ENCODE results near the gene TINAG.

Gene TINAG

DNA sequence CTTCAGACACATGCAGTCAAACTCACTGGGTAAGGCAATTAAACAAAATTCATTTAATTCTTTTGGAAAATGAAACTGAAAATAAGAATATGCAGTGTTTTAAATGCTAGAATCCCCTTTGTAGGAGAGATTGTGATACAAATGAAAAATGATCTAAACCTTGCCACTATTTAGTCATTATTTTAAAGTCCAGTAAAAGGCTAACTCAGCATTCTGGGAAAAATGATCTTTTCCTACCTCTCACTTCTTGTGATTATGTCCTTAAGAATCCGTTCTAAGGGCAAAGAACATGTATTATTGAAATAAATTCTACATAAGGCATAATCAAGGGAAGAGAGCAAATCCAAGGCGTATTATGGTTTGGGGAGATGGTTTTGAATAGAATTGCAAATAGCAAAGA lies 46.4 kb downstream of the TINAG start:
- Histone ChIP-seq H3K4me3 (ENCODE audit: low read depth in 1 of 2, low read length in 2 of 2) (no peak overlapping the region), H3K36me3 (ENCODE audit: control insufficient read depth in 1 of 2, insufficient read depth in 2 of 2, low read length in 2 of 2) (no peaks in the 10 kb centered on the region), H3K9ac (ENCODE audit: low read depth in 1 of 2, low read length in 2 of 2) (no peak overlapping the region), H3K9me3 (ENCODE audit: control insufficient read depth in 1 of 2, low read length in 2 of 2) (no peaks in the 10 kb centered on the region), H3K27me3 (ENCODE audit: control insufficient read depth in 1 of 2, insufficient read depth in 2 of 2, low read length in 2 of 2) (no peaks in the 10 kb centered on the region), H3K27ac (ENCODE audit: low read depth, low read length) (no peak overlapping the region), H3K4me1 (ENCODE audit: control insufficient read depth in 1 of 2, insufficient read depth in 2 of 2, low read length in 2 of 2) (no peaks in the 10 kb centered on the region)

- H3K9ac ChIP-seq (ENCODE audit: low read depth in 1 of 2, low read length in 2 of 2): no peak overlapping the region
- no peak overlapping the region for H3K4me3 ChIP-seq (ENCODE audit: low read depth in 1 of 2, low read length in 2 of 2)
- H3K27me3 ChIP-seq (ENCODE audit: control insufficient read depth in 1 of 2, insufficient read depth in 2 of 2, low read length in 2 of 2): no peaks in the 10 kb centered on the region
- no peaks in the 10 kb centered on the region for H3K9me3 ChIP-seq (ENCODE audit: control insufficient read depth in 1 of 2, low read length in 2 of 2)
- H3K36me3 ChIP-seq (ENCODE audit: control insufficient read depth in 1 of 2, insufficient read depth in 2 of 2, low read length in 2 of 2): no peaks in the 10 kb centered on the region
- H3K27ac ChIP-seq (ENCODE audit: low read depth, low read length): no peak overlapping the region
- H3K4me1 ChIP-seq (ENCODE audit: control insufficient read depth in 1 of 2, insufficient read depth in 2 of 2, low read length in 2 of 2): no peaks in the 10 kb centered on the region
Observed at GRCh38 chr6:54357141-54357540, 48.9 kb downstream of the TINAG start.

- Histone ChIP-seq H3K27ac (ENCODE audit: low read depth, low read length) (no peak overlapping the region), H3K4me3 (ENCODE audit: low read depth in 1 of 2, low read length in 2 of 2) (no peak overlapping the region)
Observed at GRCh38 chr6:54361188-54361587, 52.9 kb downstream of the TINAG start.

DNA sequence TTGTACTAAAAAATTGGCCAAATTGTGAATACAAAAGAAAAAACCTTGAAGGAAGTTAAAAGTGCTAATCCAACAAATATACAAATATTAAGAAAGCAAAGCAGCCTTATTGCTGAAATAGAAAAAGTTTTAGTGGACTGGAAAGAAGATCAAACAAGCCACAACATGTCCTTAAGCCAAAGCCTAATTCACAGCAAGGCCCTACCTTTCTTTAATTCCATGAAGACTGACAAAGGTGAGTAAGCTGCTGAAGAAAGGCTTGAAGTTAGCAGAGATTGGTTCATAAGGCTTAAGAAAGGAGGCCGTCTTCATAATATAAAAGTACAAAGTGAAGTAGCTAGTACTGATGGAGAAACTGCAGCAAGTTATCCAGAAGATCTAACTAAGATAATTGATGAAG lies 53.5 kb downstream of the TINAG start:
- Histone ChIP-seq H3K27me3 (ENCODE audit: control insufficient read depth in 1 of 2, insufficient read depth in 2 of 2, low read length in 2 of 2) (no peaks in the 10 kb centered on the region), H3K4me3 (ENCODE audit: low read depth in 1 of 2, low read length in 2 of 2) (no peak overlapping the region)

More at GRCh38 chr6:54361188-54361587, 52.9 kb downstream of the TINAG start:
- H3K27me3 ChIP-seq (ENCODE audit: control insufficient read depth in 1 of 2, insufficient read depth in 2 of 2, low read length in 2 of 2): no peaks in the 10 kb centered on the region
- no peaks in the 10 kb centered on the region for H3K4me1 ChIP-seq (ENCODE audit: control insufficient read depth in 1 of 2, insufficient read depth in 2 of 2, low read length in 2 of 2)
- no peak overlapping the region for H3K9ac ChIP-seq (ENCODE audit: low read depth in 1 of 2, low read length in 2 of 2)
- H3K9me3 ChIP-seq (ENCODE audit: control insufficient read depth in 1 of 2, low read length in 2 of 2): no peaks in the 10 kb centered on the region
- H3K36me3 ChIP-seq (ENCODE audit: control insufficient read depth in 1 of 2, insufficient read depth in 2 of 2, low read length in 2 of 2): no peaks in the 10 kb centered on the region

GRCh38 chr6:54366667-54367327 lies 58.6 kb downstream of the TINAG start:
- Histone ChIP-seq H3K27me3 (ENCODE audit: control insufficient read depth in 1 of 2, insufficient read depth in 2 of 2, low read length in 2 of 2) (no peaks in the 10 kb centered on the region), H3K9ac (ENCODE audit: low read depth in 1 of 2, low read length in 2 of 2) (no peak overlapping the region), H3K27ac (ENCODE audit: low read depth, low read length) (no peak overlapping the region), H3K4me1 (ENCODE audit: control insufficient read depth in 1 of 2, insufficient read depth in 2 of 2, low read length in 2 of 2) (no peaks in the 10 kb centered on the region), H3K9me3 (ENCODE audit: control insufficient read depth in 1 of 2, low read length in 2 of 2) (no peaks in the 10 kb centered on the region), H3K36me3 (ENCODE audit: control insufficient read depth in 1 of 2, insufficient read depth in 2 of 2, low read length in 2 of 2) (no peaks in the 10 kb centered on the region), H3K4me3 (ENCODE audit: low read depth in 1 of 2, low read length in 2 of 2) (no peak overlapping the region)

More for the DNA sequence above, 53.5 kb downstream of the TINAG start:
- no peaks in the 10 kb centered on the region for H3K36me3 ChIP-seq (ENCODE audit: control insufficient read depth in 1 of 2, insufficient read depth in 2 of 2, low read length in 2 of 2)
- no peaks in the 10 kb centered on the region for H3K9me3 ChIP-seq (ENCODE audit: control insufficient read depth in 1 of 2, low read length in 2 of 2)
- H3K27ac ChIP-seq (ENCODE audit: low read depth, low read length): no peak overlapping the region
- H3K4me1 ChIP-seq (ENCODE audit: control insufficient read depth in 1 of 2, insufficient read depth in 2 of 2, low read length in 2 of 2): no peaks in the 10 kb centered on the region
- H3K9ac ChIP-seq (ENCODE audit: low read depth in 1 of 2, low read length in 2 of 2): no peak overlapping the region

DNA sequence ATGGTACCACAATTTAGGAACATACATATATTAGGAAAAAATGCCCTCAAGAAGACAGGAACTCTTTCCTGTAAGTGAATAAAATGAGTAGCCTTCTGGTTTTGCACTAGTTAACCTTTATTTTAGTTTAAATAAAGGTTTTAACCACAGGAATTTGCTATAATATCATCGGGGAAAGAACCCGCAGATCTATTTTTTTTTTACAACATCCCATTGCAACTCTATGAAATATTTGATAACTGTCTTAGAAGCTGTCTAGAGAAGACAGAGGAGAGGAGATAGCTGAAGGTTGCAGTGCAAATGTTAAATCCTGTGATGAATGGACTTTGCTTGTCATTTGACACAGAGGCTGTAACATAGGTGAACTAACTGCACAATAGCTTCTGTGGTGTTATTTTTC lies 69.5 kb downstream of the TINAG start:
- Histone ChIP-seq H3K9me3 (ENCODE audit: control insufficient read depth in 1 of 2, low read length in 2 of 2) (no peaks in the 10 kb centered on the region), H3K27me3 (ENCODE audit: control insufficient read depth in 1 of 2, insufficient read depth in 2 of 2, low read length in 2 of 2) (no peaks in the 10 kb centered on the region), H3K36me3 (ENCODE audit: control insufficient read depth in 1 of 2, insufficient read depth in 2 of 2, low read length in 2 of 2) (no peaks in the 10 kb centered on the region), H3K9ac (ENCODE audit: low read depth in 1 of 2, low read length in 2 of 2) (no peak overlapping the region), H3K4me3 (ENCODE audit: low read depth in 1 of 2, low read length in 2 of 2) (no peak overlapping the region), H3K4me1 (ENCODE audit: control insufficient read depth in 1 of 2, insufficient read depth in 2 of 2, low read length in 2 of 2) (no peaks in the 10 kb centered on the region), H3K27ac (ENCODE audit: low read depth, low read length) (no peak overlapping the region)

DNA sequence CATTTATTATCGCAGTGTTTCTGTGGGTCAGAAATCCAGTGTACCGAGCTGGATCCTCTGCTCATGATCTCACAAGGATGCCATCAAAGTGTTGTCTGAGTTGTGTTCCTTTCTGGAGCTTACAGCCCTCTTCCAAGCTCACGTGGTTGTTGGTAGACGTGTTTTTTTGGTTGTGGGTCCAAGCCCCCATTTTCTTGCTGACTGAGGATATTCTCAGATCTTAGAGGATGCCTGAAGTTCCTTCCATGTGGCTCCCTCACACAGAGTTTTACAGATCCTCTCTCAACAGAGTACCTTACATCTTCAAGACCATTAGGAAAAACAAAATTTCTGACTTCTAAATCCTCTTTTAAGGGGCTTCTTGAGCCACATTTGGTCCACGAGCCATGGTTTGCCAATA lies 78.1 kb downstream of the TINAG start:
- Histone ChIP-seq H3K4me1 (ENCODE audit: control insufficient read depth in 1 of 2, insufficient read depth in 2 of 2, low read length in 2 of 2) (no peaks in the 10 kb centered on the region), H3K36me3 (ENCODE audit: control insufficient read depth in 1 of 2, insufficient read depth in 2 of 2, low read length in 2 of 2) (no peaks in the 10 kb centered on the region), H3K4me3 (ENCODE audit: low read depth in 1 of 2, low read length in 2 of 2) (no peak overlapping the region), H3K27me3 (ENCODE audit: control insufficient read depth in 1 of 2, insufficient read depth in 2 of 2, low read length in 2 of 2) (no peaks in the 10 kb centered on the region), H3K27ac (ENCODE audit: low read depth, low read length) (no peak overlapping the region), H3K9me3 (ENCODE audit: control insufficient read depth in 1 of 2, low read length in 2 of 2) (no peaks in the 10 kb centered on the region), H3K9ac (ENCODE audit: low read depth in 1 of 2, low read length in 2 of 2) (no peak overlapping the region)

DNA sequence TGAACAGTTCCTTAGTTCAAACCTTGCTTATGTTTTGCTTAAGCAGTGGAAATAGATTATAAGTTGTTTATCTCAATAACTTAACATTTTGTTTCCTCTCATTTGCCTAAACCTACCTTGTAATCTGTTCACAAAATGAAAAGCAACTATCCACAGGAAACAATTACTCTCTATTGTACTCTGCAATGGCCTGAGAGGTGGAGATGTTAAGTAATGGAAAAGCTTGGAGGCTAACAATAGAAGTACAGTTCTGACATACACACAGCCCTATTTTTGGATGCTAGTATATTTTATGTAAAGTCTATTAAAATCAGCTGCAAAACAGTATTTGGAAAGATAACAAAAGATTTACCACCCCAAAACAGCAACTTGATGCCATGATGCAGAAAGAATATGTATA lies 82.1 kb downstream of the TINAG start:
- H3K27ac ChIP-seq (ENCODE audit: low read depth, low read length): no peak overlapping the region
- no peak overlapping the region for H3K9ac ChIP-seq (ENCODE audit: low read depth in 1 of 2, low read length in 2 of 2)
- no peaks in the 10 kb centered on the region for H3K27me3 ChIP-seq (ENCODE audit: control insufficient read depth in 1 of 2, insufficient read depth in 2 of 2, low read length in 2 of 2)
- H3K36me3 ChIP-seq (ENCODE audit: control insufficient read depth in 1 of 2, insufficient read depth in 2 of 2, low read length in 2 of 2): no peaks in the 10 kb centered on the region
- H3K4me1 ChIP-seq (ENCODE audit: control insufficient read depth in 1 of 2, insufficient read depth in 2 of 2, low read length in 2 of 2): no peaks in the 10 kb centered on the region
- no peak overlapping the region for H3K4me3 ChIP-seq (ENCODE audit: low read depth in 1 of 2, low read length in 2 of 2)
- peaks cover 0 to 3% of the 10 kb centered on the region in 2 donors for H3K9me3 ChIP-seq (ENCODE audit: control insufficient read depth in 1 of 2, low read length in 2 of 2)

DNA sequence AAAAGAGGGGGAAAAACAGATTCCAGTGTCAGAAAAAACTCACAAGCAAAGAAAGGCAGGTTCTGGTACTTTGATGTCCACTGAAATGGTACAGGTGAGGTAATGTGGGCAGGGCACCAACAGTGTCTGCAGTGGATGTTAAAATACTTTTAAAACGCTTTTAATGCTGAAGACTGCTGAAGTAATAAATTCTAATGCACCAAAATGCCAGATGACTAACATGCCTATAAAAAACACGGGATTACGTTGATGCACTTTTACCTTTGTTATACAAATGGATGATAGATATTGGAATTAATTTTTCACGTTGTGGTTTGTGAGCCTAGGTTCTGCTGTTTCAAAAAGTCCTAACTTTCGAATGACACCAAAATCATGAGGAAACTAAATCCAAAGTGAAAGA lies 83.3 kb downstream of the TINAG start:
- H3K27ac ChIP-seq (ENCODE audit: low read depth, low read length): no peak overlapping the region
- H3K4me3 ChIP-seq (ENCODE audit: low read depth in 1 of 2, low read length in 2 of 2): no peak overlapping the region
- no peak overlapping the region for H3K9ac ChIP-seq (ENCODE audit: low read depth in 1 of 2, low read length in 2 of 2)
- H3K27me3 ChIP-seq (ENCODE audit: control insufficient read depth in 1 of 2, insufficient read depth in 2 of 2, low read length in 2 of 2): no peaks in the 10 kb centered on the region
- H3K36me3 ChIP-seq (ENCODE audit: control insufficient read depth in 1 of 2, insufficient read depth in 2 of 2, low read length in 2 of 2): no peaks in the 10 kb centered on the region
- no peaks in the 10 kb centered on the region for H3K4me1 ChIP-seq (ENCODE audit: control insufficient read depth in 1 of 2, insufficient read depth in 2 of 2, low read length in 2 of 2)
- H3K9me3 ChIP-seq (ENCODE audit: control insufficient read depth in 1 of 2, low read length in 2 of 2): peaks cover 0 to 3% of the 10 kb centered on the region in 2 donors

- Histone ChIP-seq H3K9me3 (ENCODE audit: control insufficient read depth in 1 of 2, low read length in 2 of 2) (no peaks in the 10 kb centered on the region), H3K9ac (ENCODE audit: low read depth in 1 of 2, low read length in 2 of 2) (no peak overlapping the region), H3K27ac (ENCODE audit: low read depth, low read length) (no peak overlapping the region), H3K4me1 (ENCODE audit: control insufficient read depth in 1 of 2, insufficient read depth in 2 of 2, low read length in 2 of 2) (no peaks in the 10 kb centered on the region), H3K36me3 (ENCODE audit: control insufficient read depth in 1 of 2, insufficient read depth in 2 of 2, low read length in 2 of 2) (no peaks in the 10 kb centered on the region), H3K4me3 (ENCODE audit: low read depth in 1 of 2, low read length in 2 of 2) (no peak overlapping the region), H3K27me3 (ENCODE audit: control insufficient read depth in 1 of 2, insufficient read depth in 2 of 2, low read length in 2 of 2) (no peaks in the 10 kb centered on the region)
Observed at GRCh38 chr6:54403096-54403495, 94.9 kb downstream of the TINAG start.

GRCh38 chr6:54404791-54405190 lies 96.5 kb downstream of the TINAG start:
- Histone ChIP-seq H3K27ac (ENCODE audit: low read depth, low read length) (no peak overlapping the region), H3K27me3 (ENCODE audit: control insufficient read depth in 1 of 2, insufficient read depth in 2 of 2, low read length in 2 of 2) (no peaks in the 10 kb centered on the region), H3K4me3 (ENCODE audit: low read depth in 1 of 2, low read length in 2 of 2) (no peak overlapping the region), H3K36me3 (ENCODE audit: control insufficient read depth in 1 of 2, insufficient read depth in 2 of 2, low read length in 2 of 2) (no peaks in the 10 kb centered on the region), H3K4me1 (ENCODE audit: control insufficient read depth in 1 of 2, insufficient read depth in 2 of 2, low read length in 2 of 2) (no peaks in the 10 kb centered on the region), H3K9me3 (ENCODE audit: control insufficient read depth in 1 of 2, low read length in 2 of 2) (no peaks in the 10 kb centered on the region), H3K9ac (ENCODE audit: low read depth in 1 of 2, low read length in 2 of 2) (no peak overlapping the region)

Data from duodenal mucosa (tissue), 2 donors.